Activated T-cell treated with anti-CD3 and anti-CD28 coated beads, Interleukin-2, amount 50 U/mL, for 72 hours (primary cell): ENCODE measurements around the gene LSAMP. TPM values are rescaled to one million over a fixed set of nuclear protein-coding genes. Genes with fewer than 3 reads are reported as not detected.

Experiments
- ATAC-seq, 2 donors: fragments of 150-1000 bp; cut with Tn5 transposase; replicated peaks in 1 of 2; 2 replicates each; pipeline ENCODE4 v1.10.0; 2021; ENCODE audit warnings: moderate library complexity in 2 of 2, mild to moderate bottlenecking in 1 of 2
- DNase-seq, 2 donors: peaks; one replicate each; pipeline ENCODE4 v3.0.0; 2021 to 2022; ENCODE audit warnings: mixed read lengths in 1 of 2
- H3K27ac Mint-ChIP-seq: one replicate; pipeline ENCODE4 v1.8.0; 2022; ENCODE audit warnings: mild to moderate bottlenecking, moderate library complexity, mixed read lengths
- H3K27me3 Mint-ChIP-seq: one replicate; pipeline ENCODE4 v1.8.0; 2022; ENCODE audit warnings: low read depth, mixed read lengths
- H3K36me3 Mint-ChIP-seq, 2 donors: one replicate each; pipeline ENCODE4 v1.8.0; 2022; ENCODE audit warnings: mixed read lengths in 2 of 2, mild to moderate bottlenecking in 1 of 2; ENCODE audit not compliant: insufficient read depth in 2 of 2
- H3K4me1 Mint-ChIP-seq: one replicate; pipeline ENCODE4 v1.8.0; 2022; ENCODE audit warnings: low read depth, mixed read lengths
- H3K4me3 Mint-ChIP-seq, 2 donors: one replicate each; pipeline ENCODE4 v1.8.0; 2022; ENCODE audit warnings: mild to moderate bottlenecking in 2 of 2, mixed read lengths in 2 of 2, moderate library complexity in 2 of 2
- H3K9me3 Mint-ChIP-seq, 2 donors: one replicate each; pipeline ENCODE4 v1.8.0; 2022; ENCODE audit warnings: mixed read lengths in 2 of 2
- total RNA-seq, 2 donors: library from RNA; stranded (reverse); gene quantifications; one replicate each; pipeline ENCODE4 v1.2.3, GENCODE V29; 2022

Gene LSAMP
- total RNA-seq, 2 donors from 2014 or later: not detected

DNA sequence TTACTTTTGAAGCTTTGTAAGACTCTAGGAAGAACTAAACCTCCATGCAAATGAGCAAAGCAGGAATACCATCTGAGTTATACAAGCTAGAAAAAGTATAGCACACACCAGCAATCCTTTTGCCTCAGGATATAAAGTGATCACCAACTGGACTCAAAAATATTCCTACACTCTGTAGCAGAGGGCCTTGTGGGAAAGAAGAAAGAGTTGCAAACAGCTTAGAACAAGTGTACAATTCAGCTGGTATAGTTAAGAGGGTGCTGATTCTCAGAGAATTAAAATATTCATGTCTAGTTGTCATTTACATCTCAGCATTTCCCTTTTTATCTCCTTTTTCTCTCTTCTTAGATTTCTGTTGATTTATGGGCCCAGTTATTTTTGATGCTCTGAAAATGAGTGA lies 573.6 kb downstream of the LSAMP start:
- H3K4me1 Mint-ChIP-seq: no peaks in the 10 kb centered on the region
- H3K9me3 Mint-ChIP-seq: no peaks in the 10 kb centered on the region
- no peak for DNase-seq
- no peaks in the 10 kb centered on the region for H3K36me3 Mint-ChIP-seq
- no peak for ATAC-seq
- H3K4me3 Mint-ChIP-seq: no peak overlapping the region
- H3K27ac Mint-ChIP-seq: no peak overlapping the region
- peaks cover 26% of the 10 kb centered on the region for H3K27me3 Mint-ChIP-seq

GRCh38 chr3:115864911-115865310 lies 580.4 kb downstream of the LSAMP start:
- Mint-ChIP-seq H3K36me3 (no peaks in the 10 kb centered on the region), H3K27ac (no peak overlapping the region), H3K4me1 (no peaks in the 10 kb centered on the region), H3K27me3 (peaks cover 54% of the 10 kb centered on the region), H3K4me3 (no peak overlapping the region), H3K9me3 (no peaks in the 10 kb centered on the region)
- ATAC-seq: no peak
- DNase-seq: no peak

DNA sequence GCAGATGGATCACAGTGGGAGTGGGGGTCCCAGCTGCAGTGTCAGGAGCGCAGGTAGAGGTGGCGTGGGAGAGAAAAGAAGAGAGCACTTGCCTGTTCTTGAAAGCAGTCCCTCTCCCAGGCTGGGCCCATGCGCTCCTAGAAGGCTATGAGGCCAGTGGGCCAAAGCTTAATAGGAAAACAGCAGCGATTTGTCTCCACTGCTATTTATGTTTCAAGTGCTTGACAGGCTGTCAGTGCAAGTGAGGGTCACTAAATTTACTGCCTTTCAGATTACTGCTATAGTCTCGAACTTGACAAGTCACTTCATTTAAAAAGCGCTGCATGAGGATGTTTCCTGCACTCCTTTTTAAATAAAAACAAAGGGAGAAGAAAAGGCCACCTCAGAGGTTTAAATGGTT lies 582.4 kb downstream of the LSAMP start:
- H3K9me3 Mint-ChIP-seq: no peaks in the 10 kb centered on the region
- ATAC-seq (no peak), DNase-seq (no peak)
- no peak overlapping the region for H3K27ac Mint-ChIP-seq
- H3K4me1 Mint-ChIP-seq: no peaks in the 10 kb centered on the region
- no peaks in the 10 kb centered on the region for H3K36me3 Mint-ChIP-seq
- peaks cover 68% of the 10 kb centered on the region for H3K27me3 Mint-ChIP-seq
- no peak overlapping the region for H3K4me3 Mint-ChIP-seq

- no peak for DNase-seq
- Mint-ChIP-seq H3K36me3 (no peaks in the 10 kb centered on the region), H3K9me3 (no peaks in the 10 kb centered on the region)
Observed at GRCh38 chr3:115862099-115862498, 583.2 kb downstream of the LSAMP start.

DNA sequence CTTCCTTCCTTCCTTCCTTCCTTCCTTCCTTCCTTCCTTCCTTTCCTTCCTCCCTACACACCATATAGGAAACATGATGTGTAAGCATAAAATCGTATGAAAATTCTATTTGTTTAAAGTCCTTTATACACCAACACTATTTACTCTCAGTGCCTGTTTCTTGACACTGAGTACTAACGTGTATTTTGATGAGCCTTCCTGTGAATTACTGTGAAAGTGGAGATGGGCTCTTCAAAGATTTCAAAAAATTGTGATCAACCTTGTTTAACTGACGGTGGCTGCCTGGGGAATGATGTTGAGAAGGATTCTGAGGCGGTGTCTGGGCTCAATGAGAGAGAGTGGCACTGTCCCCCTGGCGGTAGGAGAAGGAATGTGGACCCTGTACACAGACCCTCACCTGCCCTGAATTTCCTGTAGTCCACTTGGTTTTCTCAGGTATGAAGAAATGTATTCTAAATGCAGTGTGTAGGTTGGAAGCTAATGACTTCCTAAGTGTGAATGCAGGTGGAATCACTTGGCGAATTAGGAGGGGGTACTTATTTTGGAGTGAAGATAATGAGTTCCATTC lies 584.0 kb downstream of the LSAMP start:
- no peaks in the 10 kb centered on the region for H3K4me1 Mint-ChIP-seq
- no peaks in the 10 kb centered on the region for H3K9me3 Mint-ChIP-seq
- H3K27me3 Mint-ChIP-seq: peaks cover 55% of the 10 kb centered on the region
- no peak for ATAC-seq
- DNase-seq: no peak
- H3K27ac Mint-ChIP-seq: no peak overlapping the region
- no peaks in the 10 kb centered on the region for H3K36me3 Mint-ChIP-seq
- H3K4me3 Mint-ChIP-seq: no peak overlapping the region

More at GRCh38 chr3:115862099-115862498, 583.2 kb downstream of the LSAMP start:
- Mint-ChIP-seq H3K4me3 (no peak overlapping the region), H3K4me1 (no peaks in the 10 kb centered on the region), H3K27me3 (peaks cover 63% of the 10 kb centered on the region), H3K27ac (no peak overlapping the region)
- no peak for ATAC-seq

GRCh38 chr3:115860766-115861165 lies 584.5 kb downstream of the LSAMP start:
- no peaks in the 10 kb centered on the region for H3K9me3 Mint-ChIP-seq
- H3K36me3 Mint-ChIP-seq: no peaks in the 10 kb centered on the region
- no peaks in the 10 kb centered on the region for H3K4me1 Mint-ChIP-seq
- no peak overlapping the region for H3K27ac Mint-ChIP-seq
- ATAC-seq (no peak), DNase-seq (no peak)
- H3K27me3 Mint-ChIP-seq: peaks cover 50% of the 10 kb centered on the region
- no peak overlapping the region for H3K4me3 Mint-ChIP-seq

DNA sequence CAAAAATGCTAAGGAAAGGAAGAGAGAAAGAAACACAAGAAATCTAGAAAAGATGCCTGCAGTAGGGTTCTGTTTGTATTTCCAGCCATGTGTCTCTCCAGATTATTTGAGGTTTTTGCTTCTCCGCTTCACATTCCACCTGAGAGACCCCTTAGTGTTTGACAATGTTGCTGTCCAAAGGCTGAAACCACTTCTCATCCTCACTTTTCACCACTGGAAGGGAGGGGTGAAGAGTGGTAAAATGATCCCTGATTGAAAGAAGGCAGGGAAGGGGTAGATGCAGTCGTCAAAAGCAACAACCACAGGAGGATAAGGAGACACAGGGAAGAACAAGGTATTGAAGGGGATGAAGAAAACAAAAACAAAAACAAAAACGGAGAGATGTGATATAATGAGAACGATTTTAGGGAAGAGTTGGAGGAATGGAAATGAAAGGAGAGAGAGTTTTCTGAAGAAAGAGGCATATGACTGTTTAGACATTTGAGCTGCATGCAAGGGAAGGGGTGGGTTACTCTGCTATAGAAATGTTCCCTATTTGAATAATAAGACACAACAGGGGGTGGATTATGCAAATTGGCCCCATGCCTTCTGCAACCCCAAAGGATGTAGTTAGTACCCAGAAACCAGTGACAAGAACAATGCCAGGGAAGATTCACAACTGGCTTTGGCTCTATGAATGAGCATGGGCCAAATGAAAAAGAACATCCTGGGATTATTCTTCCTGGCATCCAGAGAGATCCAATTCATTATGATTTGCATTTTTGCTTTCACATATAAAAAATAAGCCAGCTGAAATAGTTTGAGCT lies 586.1 kb downstream of the LSAMP start:
- Mint-ChIP-seq H3K4me1 (no peaks in the 10 kb centered on the region), H3K27me3 (peaks cover 36% of the 10 kb centered on the region), H3K27ac (no peak overlapping the region), H3K4me3 (no peak overlapping the region), H3K9me3 (no peaks in the 10 kb centered on the region), H3K36me3 (no peaks in the 10 kb centered on the region)
- ATAC-seq (no peak), DNase-seq (no peak)

GRCh38 chr3:115857518-115858136 lies 587.7 kb downstream of the LSAMP start:
- DNase-seq (no peak), ATAC-seq (no peak)
- H3K4me1 Mint-ChIP-seq: no peaks in the 10 kb centered on the region
- no peaks in the 10 kb centered on the region for H3K36me3 Mint-ChIP-seq
- H3K27me3 Mint-ChIP-seq: peaks cover 27% of the 10 kb centered on the region
- no peak overlapping the region for H3K4me3 Mint-ChIP-seq
- no peak overlapping the region for H3K27ac Mint-ChIP-seq
- no peaks in the 10 kb centered on the region for H3K9me3 Mint-ChIP-seq

DNA sequence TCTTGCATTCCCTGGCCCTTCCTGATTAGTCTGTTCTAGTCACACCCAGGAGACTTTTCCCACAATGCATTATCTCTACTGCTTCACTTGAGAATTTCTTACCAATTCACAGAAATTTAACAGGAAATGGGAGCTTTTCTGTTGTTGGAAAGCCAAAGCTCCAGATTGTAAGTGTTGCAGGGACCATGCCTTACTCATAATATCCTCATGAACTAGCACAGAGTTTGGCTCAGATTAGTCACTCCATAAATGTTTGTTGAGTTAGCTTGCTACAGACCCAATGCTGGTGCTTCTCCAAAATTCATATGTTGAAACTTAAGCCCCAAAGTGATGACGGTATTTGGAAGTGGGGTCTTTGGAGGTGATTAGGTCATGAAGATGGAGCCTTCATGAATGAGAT lies 589.4 kb downstream of the LSAMP start:
- Mint-ChIP-seq H3K4me1 (no peaks in the 10 kb centered on the region), H3K9me3 (no peaks in the 10 kb centered on the region), H3K36me3 (no peaks in the 10 kb centered on the region), H3K27me3 (peaks cover 27% of the 10 kb centered on the region), H3K4me3 (no peak overlapping the region), H3K27ac (no peak overlapping the region)
- DNase-seq (no peak), ATAC-seq (no peak)

DNA sequence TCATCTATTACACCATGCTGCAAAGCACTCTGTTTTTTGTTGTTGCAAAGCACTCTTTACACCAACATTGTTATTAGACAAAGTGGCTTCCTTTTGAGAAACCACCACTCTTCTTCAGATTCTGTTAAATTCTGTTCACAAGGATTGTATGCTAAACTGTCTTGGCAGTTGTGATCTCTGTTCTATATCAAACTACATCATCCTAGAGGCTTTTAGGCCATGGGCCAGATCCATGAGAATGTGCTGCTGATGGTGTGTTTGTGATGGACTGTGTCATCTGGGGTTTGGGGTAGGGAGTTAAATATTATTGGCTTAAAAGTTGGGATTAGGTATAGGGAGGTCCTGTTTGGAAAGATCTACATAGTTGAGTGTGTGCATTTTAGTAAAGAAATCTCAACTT lies 592.2 kb downstream of the LSAMP start:
- Mint-ChIP-seq H3K27me3 (peaks cover 23% of the 10 kb centered on the region), H3K9me3 (no peaks in the 10 kb centered on the region), H3K4me1 (no peaks in the 10 kb centered on the region), H3K36me3 (no peaks in the 10 kb centered on the region), H3K27ac (no peak overlapping the region), H3K4me3 (no peak overlapping the region)
- ATAC-seq (no peak), DNase-seq (no peak)

GRCh38 chr3:115852278-115852677 lies 593.0 kb downstream of the LSAMP start:
- no peaks in the 10 kb centered on the region for H3K36me3 Mint-ChIP-seq
- H3K4me1 Mint-ChIP-seq: no peaks in the 10 kb centered on the region
- no peak overlapping the region for H3K27ac Mint-ChIP-seq
- no peaks in the 10 kb centered on the region for H3K9me3 Mint-ChIP-seq
- H3K4me3 Mint-ChIP-seq: no peak overlapping the region
- H3K27me3 Mint-ChIP-seq: peaks cover 25% of the 10 kb centered on the region
- no peak for DNase-seq
- ATAC-seq: no peak

- Mint-ChIP-seq H3K27ac (no peak overlapping the region), H3K27me3 (peaks cover 25% of the 10 kb centered on the region), H3K4me3 (no peak overlapping the region), H3K9me3 (no peaks in the 10 kb centered on the region), H3K4me1 (no peaks in the 10 kb centered on the region), H3K36me3 (no peaks in the 10 kb centered on the region)
- ATAC-seq (no peak), DNase-seq (no peak)
Observed at GRCh38 chr3:115851571-115851970, 593.7 kb downstream of the LSAMP start.

- H3K36me3 Mint-ChIP-seq: no peaks in the 10 kb centered on the region
- ATAC-seq: no peak
Observed at GRCh38 chr3:115848641-115849040, 596.6 kb downstream of the LSAMP start.

More at GRCh38 chr3:115848641-115849040, 596.6 kb downstream of the LSAMP start:
- Mint-ChIP-seq H3K4me3 (no peak overlapping the region), H3K27ac (no peak overlapping the region), H3K27me3 (peaks cover 25% of the 10 kb centered on the region), H3K4me1 (no peaks in the 10 kb centered on the region), H3K9me3 (no peaks in the 10 kb centered on the region)
- DNase-seq: no peak
